Measurements from ENCODE around the gene CLIC3.
"Not testable (repeated sequence)": the region's sequence is repeated elsewhere in the genome, so short reads cannot be mapped to it uniquely, and the experiment has no call there.

CLIC3 gene

GRCh38 chr9:137004285-137004684 is 7.9 kb upstream of the CLIC3 start:
- not testable (repeated sequence) for DNase-seq (ENCODE audit: low read depth in 2 of 2, low spot score in 1 of 2)

GRCh38 chr9:137002646-137003041 is 6.3 kb upstream of the CLIC3 start:
- no peak for DNase-seq (ENCODE audit: low read depth in 2 of 2, low spot score in 1 of 2)

GRCh38 chr9:137001857-137002645 is 5.7 kb upstream of the CLIC3 start:
- no peak for DNase-seq (ENCODE audit: low read depth in 2 of 2, low spot score in 1 of 2)

DNA sequence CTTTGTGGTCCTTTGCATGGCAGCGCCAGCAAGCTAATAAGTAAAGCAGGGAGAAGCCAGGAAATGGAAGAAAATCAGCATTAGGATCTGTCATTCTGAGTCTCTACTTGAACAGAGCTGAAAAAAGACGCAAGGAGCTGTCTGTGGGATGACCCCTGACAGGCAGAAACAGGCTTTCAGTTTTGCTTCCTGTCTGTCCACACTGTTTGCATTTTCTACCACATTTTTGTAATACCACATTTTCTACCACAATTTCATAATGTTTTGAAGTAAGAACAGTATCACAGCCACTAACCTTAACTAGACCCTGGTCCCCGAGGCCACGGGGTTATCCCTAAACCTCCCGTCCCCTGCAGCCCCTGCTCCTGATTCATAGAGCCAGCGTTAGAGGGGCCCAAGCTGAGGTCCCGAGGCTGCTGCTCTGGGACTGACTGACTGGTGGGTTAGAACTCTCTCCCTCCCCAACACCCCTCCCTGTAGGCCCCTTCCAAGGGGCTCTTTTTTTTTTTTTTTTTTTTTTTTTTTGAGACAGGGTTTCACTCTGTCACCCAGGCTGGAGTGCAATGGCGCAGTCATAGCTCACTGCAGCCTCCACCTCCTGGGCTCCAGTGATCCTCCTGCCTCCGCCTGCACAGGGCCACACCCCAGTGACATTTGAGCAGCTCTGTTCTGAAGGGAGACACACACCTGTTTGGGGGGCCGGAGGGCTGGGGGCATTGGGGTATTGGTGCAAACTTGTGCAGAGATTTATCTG is 4.0 kb upstream of the CLIC3 start:
- DNase-seq (ENCODE audit: low read depth in 2 of 2, low spot score in 1 of 2): no peak

DNA sequence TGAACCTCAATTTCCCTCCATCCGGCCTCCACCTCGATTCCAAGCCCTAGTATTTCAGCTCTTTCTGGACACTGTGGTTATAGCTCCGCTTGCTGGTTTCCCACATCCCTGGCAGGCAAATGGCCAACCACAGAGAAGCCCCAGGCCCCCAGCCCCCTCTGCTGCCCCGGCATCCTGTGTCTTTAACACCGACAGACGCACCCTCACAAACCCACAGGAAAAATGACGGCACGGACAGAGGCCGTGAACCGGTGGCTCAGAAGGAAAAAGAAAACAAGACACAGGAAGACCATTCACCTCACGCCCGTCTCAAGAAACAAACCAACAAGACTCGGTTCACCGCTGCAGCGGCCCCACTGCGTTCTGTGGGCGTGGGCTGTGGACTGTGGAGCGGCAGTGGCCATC is 1.5 kb upstream of the CLIC3 start:
- DNase-seq (ENCODE audit: low read depth in 2 of 2, low spot score in 1 of 2): no peak

- DNase-seq (ENCODE audit: low read depth in 2 of 2, low spot score in 1 of 2): no peak
These were observed 1.0 kb upstream of the CLIC3 start for GRCh38 chr9:136997371-136997770.

DNA sequence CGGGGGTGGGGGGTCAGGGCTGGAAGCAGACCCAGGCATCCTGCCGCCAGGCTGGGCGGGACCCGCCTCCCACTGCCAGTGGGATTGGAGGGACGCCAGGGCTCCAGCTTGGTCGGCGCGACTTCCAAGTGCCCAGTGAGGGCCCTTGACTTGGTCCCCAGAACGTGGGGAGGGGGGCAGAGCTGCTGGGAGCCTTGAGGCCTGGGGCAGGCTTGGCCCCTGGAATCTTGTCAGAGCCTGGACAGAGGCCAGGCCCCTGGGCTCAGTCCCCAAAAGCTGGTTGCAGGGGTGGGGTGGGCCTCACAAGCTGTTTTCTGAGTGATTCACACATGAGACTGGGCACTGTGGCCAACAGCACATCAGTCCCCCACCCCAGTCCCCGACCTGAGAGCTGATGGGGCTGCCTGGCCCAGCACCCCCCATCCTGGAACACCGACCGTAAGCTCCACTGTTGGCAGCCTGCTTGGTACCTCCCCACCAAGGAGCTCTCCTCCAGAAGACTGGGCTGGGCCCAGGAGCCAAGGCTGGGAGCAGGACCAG is 526 bp downstream of the CLIC3 start:
- DNase-seq (ENCODE audit: low read depth in 2 of 2, low spot score in 1 of 2): no peak

DNA sequence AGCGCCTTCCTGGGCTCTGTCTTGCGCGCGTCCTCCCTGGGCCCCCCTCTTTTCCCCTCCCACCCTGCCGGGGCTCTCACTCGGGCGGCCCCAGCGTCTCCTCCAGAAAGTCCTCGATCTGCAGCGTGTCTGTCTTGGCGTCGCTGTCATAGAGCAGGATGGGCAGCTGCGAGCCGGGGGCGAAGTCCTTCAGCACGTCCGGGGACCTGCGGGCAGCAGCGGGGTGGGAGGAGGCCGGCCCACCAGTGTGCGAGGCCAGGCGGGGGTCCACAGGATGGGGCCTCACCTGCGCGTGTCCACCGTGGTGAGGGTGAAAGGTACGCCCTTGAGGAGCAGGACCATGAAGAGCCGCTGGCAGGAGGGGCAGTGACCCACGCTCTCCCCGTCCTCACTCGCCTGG is 1.0 kb downstream of the CLIC3 start:
- DNase-seq (ENCODE audit: low read depth in 2 of 2, low spot score in 1 of 2): no peak

- DNase-seq (ENCODE audit: low read depth in 2 of 2, low spot score in 1 of 2): no peak
These were observed 1.5 kb downstream of the CLIC3 start for GRCh38 chr9:136994888-136995230.

- DNase-seq (ENCODE audit: low read depth in 2 of 2, low spot score in 1 of 2): no peak
These were observed 2.0 kb downstream of the CLIC3 start for GRCh38 chr9:136994180-136994887.

DNA sequence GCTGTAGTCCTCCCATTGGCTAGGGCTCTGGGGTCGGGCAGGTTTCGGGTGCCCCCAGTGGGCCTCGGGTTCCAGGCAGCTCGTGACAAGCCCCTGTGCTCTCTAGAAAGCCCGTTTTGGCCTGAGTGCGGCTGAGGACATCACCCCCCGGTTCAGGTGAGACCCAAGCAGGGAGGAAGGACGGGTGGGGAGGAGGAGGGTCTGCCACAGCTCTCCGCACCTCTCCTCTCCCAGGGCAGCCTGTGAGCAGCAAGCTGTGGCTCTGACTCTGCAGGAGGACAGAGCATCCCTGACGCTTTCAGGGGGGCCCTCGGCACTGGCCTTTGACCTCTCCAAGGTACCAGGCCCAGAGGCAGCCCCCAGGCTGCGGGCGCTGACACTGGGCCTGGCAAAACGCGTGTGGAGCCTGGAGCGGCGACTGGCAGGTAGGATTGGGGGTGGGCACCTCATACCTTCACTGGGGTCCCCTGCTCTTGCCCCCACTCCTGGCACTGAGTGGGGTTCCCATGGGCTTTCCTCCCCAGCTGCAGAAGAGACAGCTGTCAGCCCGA is 3.5 kb downstream of the CLIC3 start:
- DNase-seq (ENCODE audit: low read depth in 2 of 2, low spot score in 1 of 2): no peak

GRCh38 chr9:136991993-136992818 is 4.2 kb downstream of the CLIC3 start, which contains the start of gene PAXX:
TSS of gene PAXX (plus strand) at chr9:136992422. CDS start at chr9:136992444, 22 bp downstream.
- DNase-seq (ENCODE audit: low read depth in 2 of 2, low spot score in 1 of 2): peak; percentile 82 to 87

DNA sequence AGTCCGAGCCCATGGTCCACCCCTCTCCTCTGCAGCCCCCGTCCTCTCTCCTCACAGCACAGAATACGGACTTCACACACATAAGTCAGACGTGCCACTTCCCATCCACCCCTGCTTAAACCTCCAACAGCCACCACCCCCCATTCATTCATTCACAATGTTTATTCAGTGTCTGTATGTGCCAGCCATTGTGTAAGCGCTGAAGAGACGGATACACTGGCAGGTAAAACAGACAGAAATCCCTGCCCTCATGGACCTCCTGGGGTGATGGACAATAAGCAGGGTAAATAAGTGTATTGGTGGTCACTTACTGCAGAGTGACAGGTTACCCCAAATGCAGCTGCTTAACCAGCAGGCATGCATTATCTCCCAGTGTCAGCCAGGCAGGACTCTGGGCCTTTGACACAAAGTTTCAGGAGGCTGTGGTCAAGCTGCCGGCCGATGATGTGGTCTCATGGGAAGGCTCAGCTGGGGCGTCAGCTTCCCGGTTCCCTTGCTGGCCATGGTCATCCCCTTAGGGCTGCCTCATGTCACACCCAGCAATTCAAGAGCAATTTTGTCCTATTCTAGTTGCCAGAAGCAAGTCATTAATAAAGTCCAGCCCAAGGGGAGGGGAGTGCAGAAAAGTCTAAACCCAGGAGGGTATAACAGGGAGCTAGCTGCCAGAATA is 6.0 kb downstream of the CLIC3 start:
- no peak for DNase-seq (ENCODE audit: low read depth in 2 of 2, low spot score in 1 of 2)

DNA sequence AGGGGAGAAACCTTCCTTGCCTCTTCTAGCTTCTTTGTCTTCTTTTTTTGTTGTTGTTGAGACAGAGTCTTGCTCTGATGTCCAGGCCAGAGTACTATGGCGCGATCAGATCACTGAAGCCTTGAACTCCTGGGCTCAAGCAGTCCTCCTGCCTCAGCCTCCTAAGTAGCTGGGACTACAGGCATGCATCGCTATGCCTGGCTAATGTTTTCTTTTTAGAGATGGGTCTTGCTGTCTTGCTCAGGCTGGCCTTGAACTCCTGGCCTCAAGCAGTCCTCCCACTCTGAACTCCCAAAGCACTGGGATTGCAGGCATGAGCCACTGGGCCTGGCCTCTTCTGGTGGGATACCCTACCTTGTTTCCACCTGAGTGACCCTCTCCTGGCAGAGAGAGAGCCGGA is 7.5 kb downstream of the CLIC3 start:
- no peak for DNase-seq (ENCODE audit: low read depth in 2 of 2, low spot score in 1 of 2)

GRCh38 chr9:136985853-136986252 is 10.5 kb downstream of the CLIC3 start:
- no peak for DNase-seq (ENCODE audit: low read depth in 2 of 2, low spot score in 1 of 2)

DNA sequence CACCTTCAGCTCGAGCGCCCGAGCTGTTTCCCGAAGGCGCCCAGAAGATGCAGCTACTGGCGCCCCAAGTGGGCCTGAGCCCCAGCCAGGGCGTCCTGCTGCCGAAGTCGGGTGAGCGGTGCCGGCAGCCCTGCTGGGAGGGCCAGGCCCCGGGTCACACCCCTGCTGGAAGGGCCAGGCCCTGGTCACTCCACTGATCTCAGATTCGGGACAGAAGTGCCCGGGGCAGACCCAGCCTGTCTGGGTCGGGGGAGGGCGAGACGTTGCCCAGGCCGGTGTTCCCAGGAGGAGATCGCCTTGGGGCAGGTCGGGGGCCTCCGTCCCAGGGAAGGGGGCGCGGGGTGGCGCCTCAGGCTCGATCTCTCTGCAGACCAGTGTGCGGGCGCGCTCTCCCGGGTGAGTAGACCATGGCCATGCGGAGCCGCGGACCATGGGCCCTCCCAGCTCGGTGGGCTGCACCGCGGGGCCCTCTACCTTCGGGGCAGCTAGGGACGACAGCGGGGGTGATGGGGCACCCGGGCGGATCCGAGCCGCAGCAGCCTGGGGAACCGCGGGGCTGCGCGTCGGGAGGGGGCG is 11.3 kb downstream of the CLIC3 start:
- DNase-seq (ENCODE audit: low read depth in 2 of 2, low spot score in 1 of 2): no peak

DNA sequence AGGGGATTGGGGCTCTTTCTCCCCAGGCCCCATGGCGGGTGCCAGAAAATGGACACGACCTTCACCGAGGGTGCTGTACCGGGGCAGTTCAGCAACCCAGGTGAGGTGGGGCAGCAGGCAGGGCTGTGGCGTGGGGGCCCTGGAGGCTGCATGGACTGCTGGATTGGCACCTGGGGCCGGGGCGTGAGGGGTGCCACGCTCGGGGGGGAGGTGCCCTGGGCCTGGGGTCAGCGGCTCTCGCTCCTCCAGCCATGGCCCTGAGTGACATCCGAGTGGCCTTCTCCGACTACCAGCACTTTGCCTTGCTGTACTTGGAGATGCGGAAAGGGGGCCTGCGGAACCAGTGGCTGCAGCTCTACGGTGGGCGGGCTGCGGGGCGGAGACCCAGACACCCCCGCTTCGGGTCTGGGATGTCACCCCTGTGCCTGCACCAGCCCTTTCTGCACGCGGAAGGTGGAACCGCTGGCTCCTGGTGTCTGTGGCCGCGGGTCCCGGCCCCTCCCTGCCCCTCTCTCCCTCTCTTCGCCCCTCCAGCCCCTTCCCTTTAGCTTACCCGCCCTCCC is 11.8 kb downstream of the CLIC3 start:
- no peak for DNase-seq (ENCODE audit: low read depth in 2 of 2, low spot score in 1 of 2)

DNA sequence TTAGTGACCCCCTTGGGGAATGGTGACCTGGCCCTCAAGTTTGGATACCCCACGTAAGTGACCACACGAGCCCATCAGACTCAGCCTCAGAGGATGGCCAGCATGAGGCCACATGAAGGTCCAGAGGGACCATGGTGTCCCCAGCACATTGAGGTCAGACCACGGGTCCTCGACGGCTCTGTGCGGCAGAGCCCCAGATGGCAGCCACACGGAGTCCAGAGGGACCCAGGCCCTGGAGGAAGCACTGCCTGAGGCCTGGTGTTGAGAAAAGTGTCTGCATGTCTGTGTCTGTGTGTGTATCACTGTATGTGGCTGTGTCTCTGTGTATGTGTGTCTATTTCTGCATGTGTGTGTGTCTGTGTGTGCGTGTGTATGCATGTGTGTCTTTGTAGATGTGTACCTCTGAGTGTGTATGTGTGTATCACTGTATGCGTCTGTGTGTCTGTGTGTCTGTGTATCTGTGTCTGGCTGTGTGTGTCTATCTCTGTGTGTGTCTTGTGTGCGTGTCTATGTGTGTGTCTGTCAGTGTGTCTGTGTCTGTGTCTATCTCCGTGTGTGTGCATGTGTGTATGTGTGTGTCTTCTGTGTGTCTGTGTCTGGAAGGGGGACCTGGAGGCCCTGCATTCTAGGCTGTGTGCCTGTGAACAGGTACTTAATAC is 12.6 kb downstream of the CLIC3 start:
- DNase-seq (ENCODE audit: low read depth in 2 of 2, low spot score in 1 of 2): no peak

- no peak for DNase-seq (ENCODE audit: low read depth in 2 of 2, low spot score in 1 of 2)
These were observed 13.2 kb downstream of the CLIC3 start for GRCh38 chr9:136983167-136983566.
